GM21423 (cell line): ENCODE measurements around the gene DRC1.

ENCODE experiments used
- ATAC-seq: cut with Tn5 transposase; IDR thresholded peaks from one replicate; pipeline ENCODE4 v1.9.1; 2021; ENCODE audit warnings: mild to moderate bottlenecking, moderate library complexity; ENCODE audit not compliant: unreplicated experiment

DRC1 gene

DNA sequence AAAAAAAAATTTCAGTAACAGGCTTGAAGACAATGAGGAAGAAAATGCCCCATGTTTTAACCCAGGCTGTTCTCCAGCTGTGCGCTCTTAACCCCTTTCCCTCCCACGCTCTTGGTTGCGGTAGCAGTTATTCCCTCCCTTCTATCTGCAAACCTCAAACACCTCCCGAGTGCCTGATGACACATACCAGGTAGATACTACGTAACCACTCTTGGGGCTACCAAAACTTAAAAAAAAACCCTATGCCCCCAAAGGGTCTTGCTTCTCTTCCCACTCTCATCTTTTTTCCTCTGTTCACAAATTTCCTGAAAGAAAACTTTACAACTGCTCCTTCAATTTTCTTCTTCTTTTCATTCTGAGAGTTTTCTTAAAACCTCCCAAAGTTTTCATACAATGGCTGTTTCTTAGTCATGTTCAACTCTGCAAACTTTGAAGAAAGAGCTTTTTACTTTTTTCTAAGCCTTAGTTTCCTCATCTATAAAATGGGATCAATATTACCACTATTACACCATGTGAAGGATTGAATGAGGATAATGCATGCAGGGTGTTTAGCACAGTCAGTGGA, 4.9 kb upstream of the DRC1 start:
- ATAC-seq: no peak

DNA sequence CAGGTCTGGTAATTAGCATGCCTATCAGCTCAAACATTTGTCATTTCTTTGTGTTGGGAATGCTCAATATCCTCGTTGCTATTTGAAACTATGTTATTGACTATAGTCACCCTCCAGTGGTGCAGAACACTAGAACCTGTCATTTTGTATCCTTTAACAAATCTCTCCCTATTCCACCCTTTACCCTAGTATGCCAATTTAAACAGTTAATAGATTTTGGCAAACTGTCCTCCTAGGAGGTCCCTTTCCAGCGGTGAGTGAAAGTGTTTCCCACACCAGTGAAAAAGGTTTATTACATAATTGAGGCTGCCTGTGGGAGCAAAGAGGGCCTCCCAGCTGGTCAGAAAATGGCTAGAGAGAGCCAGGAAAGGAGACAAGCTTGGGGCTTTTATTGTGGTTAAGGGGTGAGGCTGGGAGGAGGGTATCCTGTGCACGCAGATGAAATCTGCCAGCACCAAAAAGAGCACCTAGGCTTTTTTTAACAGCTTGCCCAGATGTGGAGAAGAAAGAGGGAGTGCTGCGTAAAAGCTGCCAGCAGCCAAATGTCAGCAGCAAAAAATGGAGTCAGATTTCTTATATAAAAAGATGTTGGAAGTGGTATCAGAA, 1.8 kb upstream of the DRC1 start:
- no peak for ATAC-seq

- ATAC-seq: no peak
Measured at GRCh38 chr2:26400723-26401122, 997 bp upstream of the DRC1 start.

GRCh38 chr2:26407526-26407925, 5.8 kb downstream of the DRC1 start:
- no peak for ATAC-seq

GRCh38 chr2:26409785-26410184, 8.1 kb downstream of the DRC1 start:
- no peak for ATAC-seq

DNA sequence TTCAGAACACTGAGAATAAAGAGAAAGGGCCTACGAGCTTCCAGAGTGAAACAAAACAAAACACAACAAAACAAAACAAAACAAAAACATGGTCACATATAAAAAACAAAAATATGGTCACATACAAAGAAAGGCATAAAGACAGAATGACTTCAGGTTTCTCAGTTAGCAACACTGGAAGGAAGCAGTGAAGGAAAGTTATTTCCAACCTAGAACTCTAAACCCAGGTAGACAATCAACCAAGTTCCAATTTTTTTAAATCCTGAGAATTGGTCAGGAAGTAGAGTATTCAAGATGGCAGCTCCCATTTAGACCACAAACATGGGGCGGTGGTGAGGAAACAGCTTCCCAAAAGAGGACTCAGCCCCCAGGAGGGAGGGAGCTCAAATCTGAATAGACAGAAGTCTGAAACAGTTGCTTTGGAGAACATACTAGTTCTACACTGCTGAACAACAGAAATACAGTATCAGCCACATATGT, 9.1 kb downstream of the DRC1 start:
- no peak for ATAC-seq

- ATAC-seq: no peak
Measured at GRCh38 chr2:26411419-26411818, 9.7 kb downstream of the DRC1 start.

GRCh38 chr2:26412091-26412673, 10.5 kb downstream of the DRC1 start:
- no peak for ATAC-seq

- no peak for ATAC-seq
Measured at GRCh38 chr2:26414311-26414710, 12.6 kb downstream of the DRC1 start.

DNA sequence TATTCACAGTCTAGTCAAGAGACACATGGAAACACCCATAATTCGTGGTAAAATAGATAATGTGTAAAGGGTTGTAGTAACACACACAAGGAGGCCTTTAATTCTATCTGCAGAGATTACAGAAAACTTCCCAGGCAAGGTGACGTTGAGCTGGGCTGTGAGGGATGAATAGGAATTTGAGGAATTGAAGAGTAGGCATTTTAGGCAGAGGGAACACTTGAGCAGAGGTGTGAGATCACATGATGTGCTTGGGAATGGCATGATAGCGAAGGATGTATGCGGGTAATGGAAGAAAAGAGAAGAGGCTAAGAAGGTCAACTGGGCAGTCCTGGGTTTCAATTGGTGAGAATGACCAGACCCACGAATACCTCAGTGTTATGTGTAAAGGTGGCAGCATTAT, 20.2 kb downstream of the DRC1 start:
- no peak for ATAC-seq

- ATAC-seq: no peak
Measured at GRCh38 chr2:26422947-26423629, 21.4 kb downstream of the DRC1 start.

- no peak for ATAC-seq
Measured at GRCh38 chr2:26423750-26424149, 22.0 kb downstream of the DRC1 start.

- ATAC-seq: no peak
Measured at GRCh38 chr2:26424221-26424620, 22.5 kb downstream of the DRC1 start.

GRCh38 chr2:26428846-26429245, 27.1 kb downstream of the DRC1 start:
- ATAC-seq: no peak

GRCh38 chr2:26429779-26430578, 28.3 kb downstream of the DRC1 start:
- no peak for ATAC-seq

DNA sequence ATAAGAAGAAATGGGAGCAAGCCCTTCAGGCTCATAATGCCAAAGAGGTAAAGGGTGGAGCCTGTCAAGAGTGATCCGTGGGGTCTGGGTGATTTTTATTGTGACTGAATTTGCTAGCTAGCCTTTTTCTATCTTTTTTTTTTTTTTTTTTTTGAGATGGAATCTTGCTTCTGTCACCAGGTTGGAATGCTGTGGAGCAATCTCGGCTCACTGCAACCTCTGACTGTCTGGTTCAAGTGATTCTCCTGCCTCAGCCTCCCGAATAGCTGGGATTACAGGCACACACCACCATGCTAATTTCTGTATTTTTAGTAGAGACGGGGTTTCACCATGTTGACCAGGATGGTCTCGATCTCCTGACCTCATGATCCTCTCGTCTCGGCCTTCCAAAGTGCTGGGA, 29.1 kb downstream of the DRC1 start:
- ATAC-seq: no peak

DNA sequence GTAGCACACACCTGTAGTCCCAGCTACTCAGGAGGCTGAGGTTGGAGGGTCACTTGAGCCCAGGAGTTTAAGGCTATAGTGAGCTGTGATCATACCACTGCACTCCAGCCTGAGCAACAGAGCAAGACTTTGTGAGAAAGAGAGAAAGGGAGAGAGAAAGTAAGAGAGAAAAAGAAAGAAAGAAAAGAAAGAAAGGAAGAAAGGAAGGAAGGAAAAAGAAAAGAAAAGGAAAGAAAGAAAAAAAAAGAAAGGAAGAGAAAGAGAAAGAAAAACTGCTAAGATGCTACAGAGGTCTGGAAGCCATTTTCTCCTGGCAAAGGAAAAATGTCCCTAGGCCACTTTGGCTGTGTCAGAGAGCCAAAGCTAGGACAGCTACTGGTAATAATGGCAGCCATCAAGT, 30.6 kb downstream of the DRC1 start:
- no peak for ATAC-seq

- ATAC-seq: no peak
Measured at GRCh38 chr2:26432859-26433258, 31.1 kb downstream of the DRC1 start.

- ATAC-seq: no peak
Measured at GRCh38 chr2:26435106-26435505, 33.4 kb downstream of the DRC1 start.

GRCh38 chr2:26438526-26438925, 36.8 kb downstream of the DRC1 start:
- no peak for ATAC-seq

DNA sequence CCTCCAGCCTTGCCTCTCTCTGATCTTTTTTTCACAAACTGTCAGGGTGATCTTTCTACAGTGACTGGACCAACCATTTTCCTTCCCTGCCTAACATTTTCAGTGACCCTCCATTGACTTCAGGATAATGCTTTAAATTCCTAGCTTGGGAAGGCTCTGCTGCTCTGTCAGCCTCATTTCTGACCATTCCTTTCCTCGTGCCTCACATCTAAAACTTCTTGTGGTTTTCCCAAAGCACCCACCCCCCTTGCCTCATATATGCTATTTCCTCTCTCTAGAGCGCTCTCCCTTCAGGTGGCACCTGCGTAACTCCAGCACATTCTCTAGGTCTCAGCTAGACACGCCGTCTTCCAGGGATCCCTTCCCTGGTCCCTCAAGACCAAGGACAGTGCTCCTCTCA, 37.2 kb downstream of the DRC1 start:
- ATAC-seq: no peak
